ENCODE results near the gene DQX1.
"Not testable (repeated sequence)": the region's sequence is repeated elsewhere in the genome, so short reads cannot be mapped to it uniquely, and the experiment has no call there.

DNA sequence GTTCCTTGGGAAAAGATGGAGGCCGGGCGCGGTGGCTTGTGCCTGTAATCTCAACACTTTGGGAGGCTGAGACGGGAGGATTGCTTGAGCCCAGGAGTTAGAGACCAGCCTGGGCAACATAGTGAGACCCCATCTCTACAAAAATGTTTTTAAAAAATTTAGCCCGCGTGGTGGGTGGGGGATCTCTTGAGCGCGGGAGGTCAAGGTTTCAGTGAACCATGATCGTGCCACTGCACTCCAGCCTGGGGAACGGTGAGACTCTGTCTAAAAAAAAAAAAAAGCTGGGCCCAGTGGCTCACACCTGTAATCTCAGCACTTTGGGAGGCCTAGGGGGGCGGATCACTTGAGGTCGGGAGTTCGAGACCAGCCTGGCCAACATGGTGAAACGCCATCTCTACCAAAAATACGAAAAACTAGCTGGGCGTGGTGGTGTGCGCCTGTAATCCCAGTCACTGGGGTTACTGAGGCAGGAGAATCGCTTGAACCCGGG, 42.3 kb downstream of the DQX1 start:
- TF ChIP-seq, protein P1, sequence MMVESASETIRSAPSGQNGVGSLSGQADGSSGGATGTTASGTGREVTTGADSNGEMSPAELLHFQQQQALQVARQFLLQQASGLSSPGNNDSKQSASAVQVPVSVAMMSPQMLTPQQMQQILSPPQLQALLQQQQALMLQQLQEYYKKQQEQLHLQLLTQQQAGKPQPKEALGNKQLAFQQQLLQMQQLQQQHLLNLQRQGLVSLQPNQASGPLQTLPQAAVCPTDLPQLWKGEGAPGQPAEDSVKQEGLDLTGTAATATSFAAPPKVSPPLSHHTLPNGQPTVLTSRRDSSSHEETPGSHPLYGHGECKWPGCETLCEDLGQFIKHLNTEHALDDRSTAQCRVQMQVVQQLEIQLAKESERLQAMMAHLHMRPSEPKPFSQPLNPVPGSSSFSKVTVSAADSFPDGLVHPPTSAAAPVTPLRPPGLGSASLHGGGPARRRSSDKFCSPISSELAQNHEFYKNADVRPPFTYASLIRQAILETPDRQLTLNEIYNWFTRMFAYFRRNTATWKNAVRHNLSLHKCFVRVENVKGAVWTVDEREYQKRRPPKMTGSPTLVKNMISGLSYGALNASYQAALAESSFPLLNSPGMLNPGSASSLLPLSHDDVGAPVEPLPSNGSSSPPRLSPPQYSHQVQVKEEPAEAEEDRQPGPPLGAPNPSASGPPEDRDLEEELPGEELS (CRISPR knock-in tag; IDR thresholded peaks at IDR 0.05): not testable (repeated sequence)
- TF ChIP-seq, protein P2, sequence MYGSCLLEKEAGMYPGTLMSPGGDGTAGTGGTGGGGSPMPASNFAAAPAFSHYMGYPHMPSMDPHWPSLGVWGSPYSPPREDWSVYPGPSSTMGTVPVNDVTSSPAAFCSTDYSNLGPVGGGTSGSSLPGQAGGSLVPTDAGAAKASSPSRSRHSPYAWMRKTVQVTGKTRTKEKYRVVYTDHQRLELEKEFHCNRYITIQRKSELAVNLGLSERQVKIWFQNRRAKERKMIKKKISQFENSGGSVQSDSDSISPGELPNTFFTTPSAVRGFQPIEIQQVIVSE (CRISPR knock-in tag; IDR thresholded peaks at IDR 0.05; ENCODE audit: borderline replicate concordance): not testable (repeated sequence)
- not testable (repeated sequence) for TF ChIP-seq ESRRA (CRISPR knock-in tag; IDR thresholded peaks at IDR 0.05; ENCODE audit: borderline replicate concordance); SP1 (CRISPR knock-in tag; conservative IDR thresholded peaks at IDR 0.05)
- TF ChIP-seq, protein P3, sequence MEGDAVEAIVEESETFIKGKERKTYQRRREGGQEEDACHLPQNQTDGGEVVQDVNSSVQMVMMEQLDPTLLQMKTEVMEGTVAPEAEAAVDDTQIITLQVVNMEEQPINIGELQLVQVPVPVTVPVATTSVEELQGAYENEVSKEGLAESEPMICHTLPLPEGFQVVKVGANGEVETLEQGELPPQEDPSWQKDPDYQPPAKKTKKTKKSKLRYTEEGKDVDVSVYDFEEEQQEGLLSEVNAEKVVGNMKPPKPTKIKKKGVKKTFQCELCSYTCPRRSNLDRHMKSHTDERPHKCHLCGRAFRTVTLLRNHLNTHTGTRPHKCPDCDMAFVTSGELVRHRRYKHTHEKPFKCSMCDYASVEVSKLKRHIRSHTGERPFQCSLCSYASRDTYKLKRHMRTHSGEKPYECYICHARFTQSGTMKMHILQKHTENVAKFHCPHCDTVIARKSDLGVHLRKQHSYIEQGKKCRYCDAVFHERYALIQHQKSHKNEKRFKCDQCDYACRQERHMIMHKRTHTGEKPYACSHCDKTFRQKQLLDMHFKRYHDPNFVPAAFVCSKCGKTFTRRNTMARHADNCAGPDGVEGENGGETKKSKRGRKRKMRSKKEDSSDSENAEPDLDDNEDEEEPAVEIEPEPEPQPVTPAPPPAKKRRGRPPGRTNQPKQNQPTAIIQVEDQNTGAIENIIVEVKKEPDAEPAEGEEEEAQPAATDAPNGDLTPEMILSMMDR (IDR thresholded peaks at IDR 0.05): not testable (repeated sequence)

All from WTC11 (cell line).